Measurements from ENCODE around the gene DDOST. TPM values are rescaled to one million over a fixed set of nuclear protein-coding genes. Genes with fewer than 3 reads are reported as not detected.

Gene DDOST
- total and polyA plus RNA-seq, 2 experiments from 2014 or later, result 320 to 405 TPM

- H3K27ac ChIP-seq, result peak overlapping the region; percentile 76
- H3K27me3 ChIP-seq, result no peaks in the 10 kb centered on the region
- H3K9me3 ChIP-seq (ENCODE audit: low read depth), result no peaks in the 10 kb centered on the region
- no peaks in the 10 kb centered on the region for H3K9me2 ChIP-seq (replicated peaks; ENCODE audit: insufficient read depth)
- H3K4me1 ChIP-seq (ENCODE audit: insufficient read depth), result peaks cover 11% of the 10 kb centered on the region
- H3K79me2 ChIP-seq, result peaks cover 39% of the 10 kb centered on the region
- H3K4me2 ChIP-seq, result peak overlapping the region; percentile 79
- H3K4me3 ChIP-seq, result peak overlapping the region; percentile 50
- no peaks in the 10 kb centered on the region for H3K36me3 ChIP-seq (replicated peaks; ENCODE audit: insufficient read depth, low read depth)
- TF ChIP-seq EZH2 (IDR thresholded peaks at IDR 0.05; ENCODE audit: borderline replicate concordance), result no peak
- TF ChIP-seq CTCF (IDR thresholded peaks at IDR 0.05; ENCODE audit: poor library complexity), result no peak
- TF ChIP-seq EZH2phosphoT487 (IDR thresholded peaks at IDR 0.05; ENCODE audit: low read depth, severe bottlenecking, unreplicated experiment), result no peak
- H2AFZ ChIP-seq, result peak overlapping the region; percentile 20
- peaks cover 5% of the 10 kb centered on the region for H4K20me1 ChIP-seq (ENCODE audit: insufficient read depth, poor library complexity, severe bottlenecking)
- WGBS (ENCODE audit: low lambda C conversion rate, missing lambda C conversion rate), result 77% methylated on average over 7 of the region's 7 CpGs
- DNase-seq (ENCODE audit: low spot score), result no peak
Observed at GRCh38 chr1:20662110-20662475, 924 bp upstream of the DDOST start.

GRCh38 chr1:20660847-20661206 is 342 bp downstream of the DDOST start:
- WGBS (ENCODE audit: low lambda C conversion rate, missing lambda C conversion rate), result 2% methylated on average over 20 of the region's 20 CpGs
- Histone ChIP-seq H3K9me2 (replicated peaks; ENCODE audit: insufficient read depth) (no peaks in the 10 kb centered on the region), H3K4me2 (peak overlapping the region; percentile 94), H3K4me1 (ENCODE audit: insufficient read depth) (peaks cover 11% of the 10 kb centered on the region), H4K20me1 (ENCODE audit: insufficient read depth, poor library complexity, severe bottlenecking) (peaks cover 8% of the 10 kb centered on the region), H3K79me2 (peaks cover 47% of the 10 kb centered on the region), H3K27me3 (no peaks in the 10 kb centered on the region), H3K36me3 (replicated peaks; ENCODE audit: insufficient read depth, low read depth) (no peaks in the 10 kb centered on the region), H3K4me3 (peak overlapping the region; percentile 41), H3K9me3 (ENCODE audit: low read depth) (no peaks in the 10 kb centered on the region), H3K27ac (peak overlapping the region; percentile 4), H2AFZ (peak overlapping the region; percentile 59)
- TF ChIP-seq EZH2 (IDR thresholded peaks at IDR 0.05; ENCODE audit: borderline replicate concordance) (no peak), EZH2phosphoT487 (IDR thresholded peaks at IDR 0.05; ENCODE audit: low read depth, severe bottlenecking, unreplicated experiment) (no peak), CTCF (IDR thresholded peaks at IDR 0.05; ENCODE audit: poor library complexity) (no peak)
- DNase-seq (ENCODE audit: low spot score), result no peak

- Histone ChIP-seq H2AFZ (peak overlapping the region; percentile 59), H3K9me3 (ENCODE audit: low read depth) (no peaks in the 10 kb centered on the region), H3K27ac (peak overlapping the region; percentile 4), H3K4me3 (peak overlapping the region; percentile 41), H3K9me2 (replicated peaks; ENCODE audit: insufficient read depth) (no peaks in the 10 kb centered on the region), H3K79me2 (peaks cover 47% of the 10 kb centered on the region), H3K4me2 (peak overlapping the region; percentile 94), H3K36me3 (replicated peaks; ENCODE audit: insufficient read depth, low read depth) (no peaks in the 10 kb centered on the region), H3K4me1 (ENCODE audit: insufficient read depth) (peaks cover 11% of the 10 kb centered on the region), H3K27me3 (no peaks in the 10 kb centered on the region), H4K20me1 (ENCODE audit: insufficient read depth, poor library complexity, severe bottlenecking) (peaks cover 8% of the 10 kb centered on the region)
- DNase-seq (ENCODE audit: low spot score), result no peak
- TF ChIP-seq EZH2phosphoT487 (IDR thresholded peaks at IDR 0.05; ENCODE audit: low read depth, severe bottlenecking, unreplicated experiment), result no peak
- no peak for TF ChIP-seq EZH2 (IDR thresholded peaks at IDR 0.05; ENCODE audit: borderline replicate concordance)
- TF ChIP-seq CTCF (IDR thresholded peaks at IDR 0.05; ENCODE audit: poor library complexity), result no peak
- 29% methylated on average over 3 of the region's 3 CpGs for WGBS (ENCODE audit: low lambda C conversion rate, missing lambda C conversion rate)
Observed at GRCh38 chr1:20660363-20660762, 806 bp downstream of the DDOST start.
